MM.1S (cell line): ENCODE data around the gene ACLY.

ENCODE experiments used
- CTCF ChIP-seq: fragments of 300-600 bp; sonication (generic); IDR thresholded peaks from 2 replicates; pipeline ENCODE4 v1.5.1; 2016; ENCODE audit warnings: antibody characterized with exemption, low read length, mixed read lengths
- EZH2phosphoT487 ChIP-seq: fragments of 300-600 bp; sonication (generic); IDR thresholded peaks from 2 replicates; pipeline ENCODE4 v1.6.1; 2018; ENCODE audit warnings: antibody characterized with exemption, low read length

- TF ChIP-seq CTCF (no peak), EZH2phosphoT487 (no peak)
Measured at GRCh38 chr17:41915566-41915965, 3.2 kb downstream of the ACLY start.
